SHP77 (cell line): Measurements from ENCODE around the gene SLC7A10.
"Not testable (repeated sequence)": the region's sequence is repeated elsewhere in the genome, so short reads cannot be mapped to it uniquely, and the experiment has no call there.

Source experiments
- DNase-seq, 2 experiments: peaks; one replicate each; lab custom pipeline; 2025; lab: John Stamatoyannopoulos, UW

SLC7A10 gene

DNA sequence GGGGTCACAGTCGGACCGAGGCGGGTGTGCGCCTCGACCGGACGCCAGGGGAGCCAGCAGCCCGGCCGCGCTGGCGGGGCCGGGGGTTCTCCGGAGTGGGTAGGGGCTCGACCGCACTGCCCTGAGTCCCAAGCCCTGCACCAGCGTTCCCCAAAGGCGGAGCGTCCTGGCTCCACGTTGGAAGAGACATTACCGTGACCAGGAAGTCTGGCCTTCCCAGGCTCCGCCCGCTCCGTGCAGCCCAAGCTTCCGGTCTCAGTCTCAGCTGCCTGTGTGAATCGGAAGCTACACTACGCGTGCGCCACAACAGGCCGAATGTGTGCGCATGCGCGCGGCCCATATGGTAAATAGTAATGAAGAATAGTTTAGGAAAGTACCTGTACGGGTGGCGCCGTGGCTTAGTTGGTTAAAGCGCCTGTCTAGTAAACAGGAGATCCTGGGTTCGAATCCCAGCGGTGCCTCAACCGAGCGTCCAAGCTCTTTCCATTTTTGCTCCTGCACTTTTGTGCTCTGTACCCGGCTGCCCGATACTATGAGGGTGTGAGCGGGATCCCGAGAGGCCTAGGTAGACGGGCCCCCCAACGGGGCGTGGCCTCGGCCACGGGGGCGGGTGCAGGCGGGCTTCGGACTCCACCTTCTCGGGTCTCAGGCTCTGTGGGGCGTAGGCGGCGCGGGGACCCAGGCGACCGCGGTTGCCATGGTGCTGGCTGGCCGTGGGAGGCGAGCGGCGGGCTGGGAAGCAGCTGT, 48.8 kb downstream of the SLC7A10 start:
- peak; percentile 96 to 98 for DNase-seq

- no peak for DNase-seq
Observed at GRCh38 chr19:33175886-33176669, 49.6 kb downstream of the SLC7A10 start.

- no peak for DNase-seq
Observed at GRCh38 chr19:33175156-33175782, 50.4 kb downstream of the SLC7A10 start.

DNA sequence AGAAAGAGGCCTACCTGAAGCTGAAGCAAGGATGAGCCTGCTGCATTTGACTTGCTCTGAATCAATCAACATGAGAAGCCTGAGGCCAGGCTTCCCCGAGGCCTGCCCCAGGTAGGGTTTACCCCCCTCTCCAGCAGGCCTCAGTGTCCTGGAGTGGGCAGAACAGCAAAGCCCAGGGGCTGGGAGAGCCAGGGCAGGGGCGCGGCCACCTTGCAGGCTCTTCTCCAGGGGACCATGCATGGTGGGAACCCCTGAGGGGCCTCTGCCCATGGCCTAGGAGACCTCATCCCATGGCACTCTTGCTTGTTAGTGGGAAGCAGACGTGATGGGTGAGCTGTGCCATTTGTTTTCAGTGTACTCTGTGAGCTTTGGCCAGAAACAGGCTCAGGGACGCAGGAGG, 51.5 kb downstream of the SLC7A10 start:
- DNase-seq = no peak

DNA sequence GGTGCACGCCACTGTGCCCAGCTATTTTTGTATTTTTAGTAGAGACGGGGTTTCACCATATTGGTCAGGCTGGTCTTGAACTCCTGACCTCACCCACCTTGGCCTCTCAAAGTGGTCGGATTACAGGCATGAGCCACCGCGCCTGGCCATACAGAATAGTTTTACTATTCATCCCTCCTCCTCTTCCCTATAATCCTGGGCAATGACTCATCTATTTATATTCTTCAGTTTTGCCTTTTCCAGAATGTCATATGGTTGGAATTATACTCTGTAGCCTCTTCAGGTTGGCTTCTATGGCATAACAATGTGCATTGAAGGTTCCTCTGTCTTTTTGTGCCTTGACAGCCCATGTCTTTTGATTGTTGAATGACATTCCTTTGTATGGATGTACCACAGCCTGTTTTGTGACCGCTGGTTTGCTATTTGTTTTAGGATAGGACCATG, 53.7 kb downstream of the SLC7A10 start:
- no peak for DNase-seq

DNA sequence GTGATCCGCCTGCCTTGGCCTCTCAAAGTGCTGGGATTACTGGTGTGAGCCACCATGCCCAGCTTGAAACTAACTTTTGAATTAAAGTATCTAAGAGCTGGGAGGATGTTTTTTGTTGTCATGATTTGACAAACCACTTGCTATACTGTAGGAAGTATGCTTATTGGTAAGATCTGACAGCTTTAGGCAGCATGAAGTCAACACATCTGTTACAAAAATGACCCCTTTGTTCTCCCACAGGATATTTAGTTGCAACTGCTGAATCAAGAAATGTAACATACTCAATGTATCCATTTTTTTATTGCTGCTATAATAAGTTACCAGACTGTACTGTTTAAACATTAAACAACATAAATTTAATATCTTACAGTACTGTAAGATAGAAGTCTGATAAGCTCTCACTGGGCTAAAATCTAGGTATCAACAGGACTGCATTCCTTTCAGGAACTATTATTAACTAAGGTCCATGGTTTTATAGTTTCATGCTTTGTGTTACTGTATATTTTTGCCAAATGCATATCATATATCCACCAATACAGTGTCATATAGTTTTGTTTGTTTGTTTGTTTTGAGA, 54.3 kb downstream of the SLC7A10 start:
- no peak for DNase-seq

GRCh38 chr19:33168528-33168927, 57.1 kb downstream of the SLC7A10 start:
- DNase-seq = no peak

- no peak for DNase-seq
Observed at GRCh38 chr19:33167438-33167837, 58.2 kb downstream of the SLC7A10 start.

- not testable (repeated sequence) for DNase-seq
Observed at GRCh38 chr19:33166037-33166436, 59.6 kb downstream of the SLC7A10 start.

- DNase-seq = no peak
Observed at GRCh38 chr19:33163481-33163880, 62.2 kb downstream of the SLC7A10 start.

GRCh38 chr19:33161201-33161600, 64.4 kb downstream of the SLC7A10 start:
- no peak for DNase-seq

DNA sequence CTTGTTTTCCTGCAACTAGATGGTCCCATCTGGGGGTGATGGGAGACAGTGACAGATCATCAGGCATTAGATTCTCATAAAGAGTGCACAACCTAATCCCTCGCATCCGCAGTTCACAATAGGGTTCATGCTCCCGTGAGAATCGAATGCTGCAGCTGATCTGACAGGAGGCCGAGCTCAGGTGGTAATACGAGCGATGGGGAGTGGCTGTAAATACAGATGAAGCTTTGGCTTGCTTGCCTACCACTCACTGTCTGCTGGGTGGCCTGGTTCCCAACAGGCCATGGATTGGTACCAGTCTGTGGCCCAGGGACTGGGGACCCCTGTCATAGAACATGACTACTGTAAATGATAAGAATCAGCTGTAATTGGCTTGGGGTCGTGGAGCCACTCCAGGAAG, 65.8 kb downstream of the SLC7A10 start:
- no peak for DNase-seq

DNA sequence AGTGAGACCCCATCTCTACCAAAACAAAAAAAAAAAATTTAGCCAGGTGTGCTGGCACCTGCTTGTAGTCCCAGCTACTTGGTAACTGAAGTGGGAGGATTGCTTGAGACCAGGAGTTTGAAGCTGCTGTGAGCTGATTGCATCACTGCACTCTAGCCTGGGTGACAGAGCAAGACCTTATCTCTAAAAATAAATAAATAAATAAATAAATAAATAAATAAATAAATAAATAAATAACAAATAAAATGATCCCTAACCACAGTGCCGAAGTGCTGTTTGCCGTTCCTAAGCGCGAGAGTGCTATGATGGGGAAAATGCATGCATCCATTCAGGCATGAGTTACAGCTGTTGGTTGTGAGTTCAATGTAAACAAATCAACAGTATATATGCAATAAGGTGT, 66.5 kb downstream of the SLC7A10 start:
- no peak for DNase-seq
